HEK293T (cell line): ENCODE data around the gene ZNRF3.

Experiments
- ARNT ChIP-seq: fragments of 450-650 bp; IDR thresholded peaks from 2 replicates; pipeline ENCODE4 v1.6.1; 2017; ENCODE audit warnings: mild to moderate bottlenecking
- CTBP1 ChIP-seq: fragments of 450-650 bp; IDR thresholded peaks from 2 replicates; pipeline ENCODE4 v1.6.1; 2016; ENCODE audit warnings: borderline replicate concordance
- FOXA1 ChIP-seq: fragments of 450-650 bp; IDR thresholded peaks from 2 replicates; pipeline ENCODE4 v1.6.1; 2016; ENCODE audit warnings: mild to moderate bottlenecking
- FOXK2 ChIP-seq: fragments of 450-650 bp; IDR thresholded peaks from 2 replicates; pipeline ENCODE4 v1.6.1; 2016; ENCODE audit warnings: mild to moderate bottlenecking
- FOXM1 ChIP-seq: fragments of 450-650 bp; IDR thresholded peaks from 2 replicates; pipeline ENCODE4 v1.6.1; 2017; ENCODE audit warnings: mild to moderate bottlenecking, borderline replicate concordance
- HDGF ChIP-seq: fragments of 450-650 bp; IDR thresholded peaks from 2 replicates; pipeline ENCODE4 v1.6.1; 2017; ENCODE audit warnings: antibody characterized with exemption, borderline replicate concordance
- L3MBTL2 ChIP-seq: fragments of 450-650 bp; conservative IDR thresholded peaks from 2 replicates; pipeline ENCODE4 v1.6.1; 2016; ENCODE audit warnings: mild to moderate bottlenecking
- PKNOX1 ChIP-seq: fragments of 450-650 bp; IDR thresholded peaks from 2 replicates; pipeline ENCODE4 v1.6.1; 2016
- SP1 ChIP-seq: fragments of 450-650 bp; IDR thresholded peaks from 2 replicates; pipeline ENCODE4 v1.6.1; 2017
- SUZ12 ChIP-seq: fragments of 450-650 bp; IDR thresholded peaks from 2 replicates; pipeline ENCODE4 v1.6.1; 2016; ENCODE audit warnings: mild to moderate bottlenecking
- TARDBP ChIP-seq: fragments of 450-650 bp; IDR thresholded peaks from 2 replicates; pipeline ENCODE4 v1.6.1; 2016

GRCh38 chr22:28999510-28999909 lies 116.1 kb downstream of the ZNRF3 start:
- no peak for TF ChIP-seq PKNOX1
- TF ChIP-seq FOXM1 = no peak
- TF ChIP-seq FOXA1 = no peak
- TF ChIP-seq SUZ12 = no peak
- no peak for TF ChIP-seq TARDBP
- no peak for TF ChIP-seq ARNT
- no peak for TF ChIP-seq L3MBTL2
- TF ChIP-seq CTBP1 = no peak
- TF ChIP-seq HDGF = no peak
- no peak for TF ChIP-seq SP1
- no peak for TF ChIP-seq FOXK2
